Testis (tissue), 3 donors: ENCODE results near the gene KBTBD4. TPM values are rescaled to one million over a fixed set of nuclear protein-coding genes. Genes with fewer than 3 reads are reported as not detected.
"Not testable (repeated sequence)": the region's sequence is repeated elsewhere in the genome, so short reads cannot be mapped to it uniquely, and the experiment has no call there.

Experiments
- DNase-seq: peaks from one replicate; pipeline ENCODE4 v3.0.0-alpha.2; 2019
- H3K27ac ChIP-seq, 2 donors: fragments of 200-600 bp; sonication (generic); one replicate each; pipeline ENCODE4 v1.5.1; 2019
- H3K27me3 ChIP-seq: fragments of 200-600 bp; sonication (generic); one replicate; pipeline ENCODE4 v1.5.1; 2019
- H3K36me3 ChIP-seq: fragments of 200-600 bp; sonication (generic); one replicate; pipeline ENCODE4 v1.5.1; 2017; ENCODE audit warnings: low read depth; ENCODE audit errors: missing control alignments
- H3K4me1 ChIP-seq: fragments of 200-600 bp; sonication (generic); one replicate; pipeline ENCODE4 v1.5.1; 2019
- H3K4me3 ChIP-seq, 2 donors: fragments of 200-600 bp; sonication (generic); one replicate each; pipeline ENCODE4 v1.5.1; 2017 to 2019
- H3K9me3 ChIP-seq: fragments of 200-600 bp; sonication (generic); one replicate; pipeline ENCODE4 v1.5.1; 2017
- POLR2A ChIP-seq: fragments of 450-650 bp; IDR thresholded peaks from one replicate; pipeline ENCODE4 v1.6.1; 2017; ENCODE audit warnings: antibody characterized with exemption, mild to moderate bottlenecking, moderate library complexity
- WGBS, 2 donors: methylation state at CpG; one replicate each; pipeline ENCODE4 v1.1.5; 2018; 5-methylcytosine and 5-hydroxymethylcytosine counted together
- intact Hi-C: fragments of 100-400 bp; cut with DNase I; formaldehyde crosslinking; loops from one replicate; pipeline ENCODE4 v1.15.1; 2023; ENCODE audit warnings: low total_unique reads
- polyA plus RNA-seq: library from polyadenylated mRNA; stranded (reverse); fragments of 350-450 nt; fragmentation: Illumina TruSeq; extraction: RNeasy Lipid Tissue Mini Kit (QIAGEN cat#74804); gene quantifications from one replicate; pipeline ENCODE4 v1.2.3, GENCODE V29; 2014; ENCODE audit warnings: low read depth, low replicate concordance; ENCODE audit not compliant: insufficient read depth
- total RNA-seq, 2 donors: library from RNA; depleted of rRNA; stranded (reverse); fragments of >200 nt; gene quantifications; one replicate each; pipeline ENCODE4 v1.2.3, GENCODE V29; 2016
- TF ChIP-seq, protein P1 (sequence below), 3 experiments: fragments of 450-650 bp in 2 of 3; fragments of 200-600 bp in 1 of 3; sonication (generic) in 1 of 3; IDR thresholded peaks; one replicate each; pipeline ENCODE4 v1.5.1; 2016 to 2019; ENCODE audit warnings: antibody characterized with exemption in 3 of 3, mild to moderate bottlenecking in 2 of 3, moderate library complexity in 1 of 3

Gene KBTBD4
- total and polyA plus RNA-seq, 3 donors from 2014 or later = 27.8 to 35.9 (median 35.5) TPM

DNA sequence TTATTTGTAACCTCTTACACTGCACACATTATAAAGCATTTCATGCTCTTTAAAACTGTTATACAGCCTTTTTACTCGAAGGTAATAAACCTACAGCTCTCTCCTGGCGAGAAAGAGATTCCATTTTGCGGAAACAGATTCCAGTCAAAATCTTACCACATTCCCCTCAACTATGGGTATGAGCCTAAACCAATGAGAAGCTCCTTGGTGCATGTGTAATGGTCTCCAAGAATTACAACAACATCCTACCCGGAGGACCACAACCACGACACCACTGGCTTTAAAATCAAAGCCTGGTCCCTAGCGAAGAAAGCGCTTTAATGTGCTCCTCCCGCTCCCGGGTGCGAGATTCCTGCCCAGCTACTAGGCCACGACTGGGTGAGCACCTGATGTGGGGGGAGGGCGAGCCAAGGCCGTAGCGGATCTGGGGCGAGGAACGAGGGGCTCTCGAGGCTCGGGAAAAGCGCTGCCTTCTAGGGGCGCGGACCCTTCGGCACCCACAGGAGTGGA, 26.7 kb downstream of the KBTBD4 start:
- peak overlapping the region; percentile 91 to 95 for H3K27ac ChIP-seq
- no peaks in the 10 kb centered on the region for H3K36me3 ChIP-seq
- WGBS, 2 donors = 1% methylated on average over 6 to 22 of the region's 22 CpGs
- H3K9me3 ChIP-seq = no peaks in the 10 kb centered on the region
- peak overlapping the region; percentile 90 to 92 for H3K4me3 ChIP-seq
- intact Hi-C loops = no loop called here
- peaks cover 16% of the 10 kb centered on the region for H3K4me1 ChIP-seq
- no peaks in the 10 kb centered on the region for H3K27me3 ChIP-seq
- no peak for DNase-seq
- TF ChIP-seq, protein P1, sequence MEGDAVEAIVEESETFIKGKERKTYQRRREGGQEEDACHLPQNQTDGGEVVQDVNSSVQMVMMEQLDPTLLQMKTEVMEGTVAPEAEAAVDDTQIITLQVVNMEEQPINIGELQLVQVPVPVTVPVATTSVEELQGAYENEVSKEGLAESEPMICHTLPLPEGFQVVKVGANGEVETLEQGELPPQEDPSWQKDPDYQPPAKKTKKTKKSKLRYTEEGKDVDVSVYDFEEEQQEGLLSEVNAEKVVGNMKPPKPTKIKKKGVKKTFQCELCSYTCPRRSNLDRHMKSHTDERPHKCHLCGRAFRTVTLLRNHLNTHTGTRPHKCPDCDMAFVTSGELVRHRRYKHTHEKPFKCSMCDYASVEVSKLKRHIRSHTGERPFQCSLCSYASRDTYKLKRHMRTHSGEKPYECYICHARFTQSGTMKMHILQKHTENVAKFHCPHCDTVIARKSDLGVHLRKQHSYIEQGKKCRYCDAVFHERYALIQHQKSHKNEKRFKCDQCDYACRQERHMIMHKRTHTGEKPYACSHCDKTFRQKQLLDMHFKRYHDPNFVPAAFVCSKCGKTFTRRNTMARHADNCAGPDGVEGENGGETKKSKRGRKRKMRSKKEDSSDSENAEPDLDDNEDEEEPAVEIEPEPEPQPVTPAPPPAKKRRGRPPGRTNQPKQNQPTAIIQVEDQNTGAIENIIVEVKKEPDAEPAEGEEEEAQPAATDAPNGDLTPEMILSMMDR (IDR thresholded peaks at IDR 0.05) = no peak

DNA sequence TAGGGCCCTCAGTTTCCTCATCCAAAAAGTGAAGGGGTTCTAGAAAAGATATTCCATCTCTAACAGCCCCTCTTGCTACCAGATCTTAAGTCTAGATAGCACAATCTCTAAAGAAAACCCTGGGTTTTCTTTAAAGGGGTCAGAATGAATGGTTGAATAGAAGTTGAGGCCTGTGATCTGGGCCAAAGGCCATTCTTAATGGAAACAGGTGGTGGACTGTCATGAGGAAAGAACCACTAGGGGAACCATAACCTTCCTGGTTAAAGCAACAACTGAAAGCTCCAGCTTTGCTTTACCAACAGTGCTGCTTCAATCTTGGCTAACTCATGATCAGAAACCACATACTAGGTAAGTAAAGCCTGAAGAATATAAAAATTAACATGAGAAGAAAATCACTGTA, 27.7 kb downstream of the KBTBD4 start:
- intact Hi-C loops = no loop called here
- H3K27ac ChIP-seq = no peak overlapping the region
- peaks cover 16% of the 10 kb centered on the region for H3K4me1 ChIP-seq
- no peak overlapping the region for H3K4me3 ChIP-seq
- TF ChIP-seq POLR2A = no peak
- TF ChIP-seq, protein P1 (IDR thresholded peaks at IDR 0.05) = no peak
- no peaks in the 10 kb centered on the region for H3K27me3 ChIP-seq
- no peak for DNase-seq
- H3K36me3 ChIP-seq = no peaks in the 10 kb centered on the region
- no peaks in the 10 kb centered on the region for H3K9me3 ChIP-seq

DNA sequence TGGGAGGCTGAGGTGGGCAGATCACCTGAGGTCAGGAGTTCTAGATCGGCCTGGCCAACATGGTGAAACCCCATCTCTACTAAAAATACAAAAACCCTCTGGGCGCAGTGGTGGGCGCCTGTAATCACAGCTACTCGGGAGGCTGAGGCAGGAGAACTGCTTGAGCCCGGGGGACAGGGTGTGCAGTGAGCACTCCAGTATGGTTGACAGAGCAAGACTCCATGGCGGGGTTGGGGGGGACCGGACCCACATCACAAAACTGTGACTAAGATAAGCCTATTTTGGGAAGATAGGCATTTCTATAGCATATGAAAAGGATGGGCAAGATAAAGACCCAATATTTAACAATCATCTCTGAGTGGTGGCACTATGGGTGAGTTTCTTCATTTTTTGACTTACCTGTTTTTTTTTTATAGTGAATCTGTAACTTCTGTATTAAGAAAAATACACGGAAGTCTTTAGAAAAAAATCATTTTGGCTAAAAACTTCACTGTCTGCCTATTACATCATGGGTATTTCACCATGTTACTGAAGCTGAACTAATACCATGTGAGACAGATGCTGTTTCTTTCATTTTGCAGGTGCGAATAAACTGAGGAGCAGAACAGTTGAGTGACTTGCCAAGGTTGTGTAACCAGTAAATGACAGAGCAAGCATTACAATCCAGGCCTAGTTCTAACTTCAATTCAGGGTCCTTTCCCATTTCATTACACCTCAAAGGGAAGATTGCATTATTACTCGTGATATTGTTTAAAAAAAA, 28.3 kb downstream of the KBTBD4 start:
- Histone ChIP-seq H3K27me3 (no peaks in the 10 kb centered on the region), H3K9me3 (no peaks in the 10 kb centered on the region), H3K36me3 (no peaks in the 10 kb centered on the region), H3K4me1 (peaks cover 16% of the 10 kb centered on the region), H3K4me3 (no peak overlapping the region), H3K27ac (no peak overlapping the region)
- intact Hi-C loops = no loop called here
- WGBS, 2 donors = 78 to 83% methylated on average over 10 of the region's 10 CpGs
- TF ChIP-seq, protein P1 (IDR thresholded peaks at IDR 0.05) = no peak
- TF ChIP-seq POLR2A = no peak
- no peak for DNase-seq

DNA sequence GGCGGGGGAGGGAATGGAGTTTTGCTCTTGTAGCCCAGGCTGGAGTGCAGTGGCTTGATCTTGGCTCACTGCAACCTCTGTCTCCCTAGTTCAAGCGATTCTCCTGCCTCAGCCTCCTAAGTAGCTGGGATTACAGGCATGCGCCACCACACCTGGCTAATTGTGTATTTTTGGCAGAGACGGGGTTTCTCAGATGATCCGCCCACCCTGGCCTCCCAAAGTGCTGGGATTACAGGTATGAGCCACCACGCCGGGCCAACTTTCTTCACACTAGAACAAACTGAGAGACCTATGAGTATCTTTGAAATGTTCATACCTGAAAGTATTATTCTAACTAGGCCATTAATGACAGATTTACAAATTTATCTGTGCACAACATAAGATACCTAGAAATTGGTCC, 32.5 kb downstream of the KBTBD4 start:
- H3K9me3 ChIP-seq, intact Hi-C loops, H3K36me3 ChIP-seq, DNase-seq, H3K4me3 ChIP-seq, H3K27me3 ChIP-seq, H3K4me1 ChIP-seq, H3K27ac ChIP-seq: not testable (repeated sequence)
- 81 to 85% methylated on average over 7 of the region's 7 CpGs for WGBS, 2 donors

DNA sequence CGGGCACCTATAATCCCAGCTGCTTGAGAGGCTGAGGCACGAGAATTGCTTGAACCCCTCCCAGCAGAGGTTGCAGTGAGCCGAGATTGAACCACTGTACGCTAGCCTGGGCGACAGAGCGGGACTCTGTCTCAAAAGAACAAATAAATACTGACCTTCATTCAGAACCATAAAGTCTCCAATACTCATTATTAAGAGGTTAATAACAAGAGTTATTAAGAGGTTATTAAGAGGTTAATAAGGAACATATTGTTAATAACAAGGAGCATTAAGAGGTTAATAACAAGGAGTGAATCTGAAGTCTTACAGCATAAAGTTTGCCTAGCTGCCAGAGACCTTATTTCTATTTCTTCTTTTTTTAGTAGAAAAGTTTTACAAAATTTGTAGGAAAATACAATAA, 33.5 kb downstream of the KBTBD4 start:
- Histone ChIP-seq H3K9me3 (no peaks in the 10 kb centered on the region), H3K36me3 (no peaks in the 10 kb centered on the region), H3K27me3 (no peaks in the 10 kb centered on the region), H3K27ac (no peak overlapping the region), H3K4me1 (peaks cover 2% of the 10 kb centered on the region), H3K4me3 (no peak overlapping the region)
- 94 to 97% methylated on average over 6 of the region's 6 CpGs for WGBS, 2 donors
- TF ChIP-seq, protein P1 (IDR thresholded peaks at IDR 0.05) = no peak
- no peak for TF ChIP-seq POLR2A
- intact Hi-C loops = no loop called here
- DNase-seq = no peak
